Measurements from ENCODE around the gene PRAC1. TPM values are rescaled to one million over a fixed set of nuclear protein-coding genes. Genes with fewer than 3 reads are reported as not detected.
A peak's percentile ranks its signal among the peaks of the same experiment; 100 is the strongest.

The PRAC1 gene
- total and polyA plus RNA-seq, 10 donors = not detected

GRCh38 chr17:48726114-48726915 lies 4.0 kb upstream of the PRAC1 start:
- peaks cover 12 to 61% (median 45%) of the 10 kb centered on the region in 6 donors for H3K4me1 ChIP-seq
- no peak overlapping the region for H3K27ac ChIP-seq
- DNase-seq = no peak
- WGBS, 5 donors = 9 to 25% (median 16%) methylated on average over 20 of the region's 20 CpGs
- H3K4me3 ChIP-seq = no peak overlapping the region
- TF ChIP-seq POLR2AphosphoS5 (IDR thresholded peaks at IDR 0.05) (no peak), CTCF (IDR thresholded peaks at IDR 0.05 in 8 of 11, conservative IDR thresholded peaks at IDR 0.05 in 3 of 11) (no peak), POLR2A (IDR thresholded peaks at IDR 0.05) (no peak)
- intact Hi-C loops (cut with DNase I; ENCODE audit: low total_unique reads) = loop anchor here (10.0 kb wide), 2 partner anchors 148 to 872 kb away; partner anchors contain the start of gene SP6
- no peaks in the 10 kb centered on the region for H3K9me3 ChIP-seq
- no peaks in the 10 kb centered on the region for H3K36me3 ChIP-seq
- H3K27me3 ChIP-seq (replicated peaks in 1 of 7) = peaks cover 22 to 100% (median 100%) of the 10 kb centered on the region in 7 donors

- Histone ChIP-seq H3K4me1 (peaks cover 12 to 61% (median 45%) of the 10 kb centered on the region in 6 donors), H3K27ac (no peak overlapping the region), H3K4me3 (peak overlapping the region in 1 of 8 donors; percentile 48), H3K9me3 (no peaks in the 10 kb centered on the region), H3K36me3 (no peaks in the 10 kb centered on the region), H3K27me3 (replicated peaks in 1 of 7) (peaks cover 25 to 100% (median 100%) of the 10 kb centered on the region in 7 donors)
- DNase-seq = no peak
- intact Hi-C loops (cut with DNase I; ENCODE audit: low total_unique reads) = loop anchor here (2.0 to 10.0 kb wide), 3 partner anchors 65 to 871 kb away; partner anchors contain the start of gene SP6
- WGBS, 5 donors = 3 to 10% (median 6%) methylated on average over 22 to 38 of the region's 38 CpGs
- TF ChIP-seq CTCF (IDR thresholded peaks at IDR 0.05 in 8 of 11, conservative IDR thresholded peaks at IDR 0.05 in 3 of 11) (no peak), POLR2AphosphoS5 (IDR thresholded peaks at IDR 0.05) (no peak), POLR2A (IDR thresholded peaks at IDR 0.05) (no peak)
Observed at GRCh38 chr17:48725288-48726064, 3.2 kb upstream of the PRAC1 start.

GRCh38 chr17:48725004-48725287 lies 2.6 kb upstream of the PRAC1 start:
- DNase-seq = no peak
- intact Hi-C loops (cut with DNase I; ENCODE audit: low total_unique reads) = loop anchor here (2.0 to 10.0 kb wide), 3 partner anchors 66 to 870 kb away; partner anchors contain the start of gene SP6
- Histone ChIP-seq H3K9me3 (no peaks in the 10 kb centered on the region), H3K27me3 (replicated peaks in 1 of 7) (peaks cover 27 to 100% (median 100%) of the 10 kb centered on the region in 7 donors), H3K36me3 (no peaks in the 10 kb centered on the region), H3K27ac (no peak overlapping the region), H3K4me3 (peak overlapping the region in 1 of 8 donors; percentile 48), H3K4me1 (peaks cover 12 to 64% (median 46%) of the 10 kb centered on the region in 6 donors)
- WGBS, 5 donors = 1 to 6% (median 3%) methylated on average over 16 of the region's 16 CpGs
- TF ChIP-seq CTCF (IDR thresholded peaks at IDR 0.05 in 8 of 11, conservative IDR thresholded peaks at IDR 0.05 in 3 of 11) = no peak
- no peak for TF ChIP-seq POLR2A (IDR thresholded peaks at IDR 0.05)
- TF ChIP-seq POLR2AphosphoS5 (IDR thresholded peaks at IDR 0.05) = no peak

Measured in spleen (tissue), 11 donors.